HG02798 (cell line): Measurements from ENCODE around the gene SPEN.

Experiments
- ATAC-seq: cut with Tn5 transposase; IDR thresholded peaks from one replicate; pipeline ENCODE4 v1.9.1; 2021; ENCODE audit warnings: mild to moderate bottlenecking; ENCODE audit not compliant: unreplicated experiment, poor library complexity

Gene SPEN

DNA sequence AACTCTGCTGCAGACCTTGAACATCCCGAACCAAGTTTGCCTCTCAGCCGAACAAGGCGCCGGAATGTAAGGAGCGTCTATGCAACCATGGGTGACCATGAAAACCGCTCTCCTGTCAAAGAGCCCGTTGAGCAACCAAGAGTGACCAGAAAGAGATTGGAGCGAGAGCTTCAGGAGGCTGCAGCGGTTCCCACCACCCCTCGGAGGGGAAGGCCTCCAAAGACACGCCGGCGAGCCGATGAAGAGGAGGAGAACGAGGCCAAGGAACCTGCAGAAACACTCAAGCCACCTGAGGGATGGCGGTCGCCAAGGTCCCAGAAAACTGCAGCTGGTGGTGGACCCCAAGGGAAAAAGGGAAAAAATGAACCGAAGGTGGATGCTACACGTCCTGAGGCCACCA is 84.4 kb downstream of the SPEN start:
- ATAC-seq = no peak

DNA sequence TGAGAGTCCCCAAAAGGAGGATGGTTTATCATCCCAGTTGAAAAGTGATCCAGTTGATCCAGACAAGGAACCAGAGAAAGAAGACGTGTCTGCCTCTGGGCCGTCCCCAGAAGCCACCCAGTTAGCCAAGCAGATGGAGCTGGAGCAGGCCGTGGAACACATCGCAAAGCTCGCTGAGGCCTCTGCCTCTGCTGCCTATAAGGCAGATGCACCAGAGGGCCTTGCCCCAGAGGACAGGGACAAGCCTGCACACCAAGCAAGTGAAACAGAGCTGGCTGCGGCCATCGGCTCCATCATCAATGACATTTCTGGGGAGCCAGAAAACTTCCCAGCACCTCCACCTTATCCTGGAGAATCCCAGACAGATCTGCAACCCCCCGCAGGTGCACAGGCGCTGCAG is 85.1 kb downstream of the SPEN start:
- no peak for ATAC-seq

DNA sequence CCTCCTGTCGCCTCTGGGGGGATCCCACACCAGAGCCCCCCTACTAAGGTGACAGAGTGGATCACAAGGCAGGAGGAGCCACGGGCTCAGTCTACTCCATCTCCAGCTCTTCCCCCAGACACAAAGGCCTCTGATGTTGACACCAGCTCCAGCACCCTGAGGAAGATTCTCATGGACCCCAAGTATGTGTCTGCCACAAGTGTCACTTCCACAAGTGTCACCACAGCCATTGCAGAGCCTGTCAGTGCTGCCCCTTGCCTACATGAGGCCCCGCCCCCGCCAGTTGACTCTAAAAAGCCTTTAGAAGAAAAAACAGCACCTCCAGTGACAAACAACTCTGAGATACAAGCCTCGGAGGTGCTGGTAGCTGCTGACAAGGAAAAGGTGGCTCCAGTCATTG is 86.2 kb downstream of the SPEN start:
- ATAC-seq = no peak

DNA sequence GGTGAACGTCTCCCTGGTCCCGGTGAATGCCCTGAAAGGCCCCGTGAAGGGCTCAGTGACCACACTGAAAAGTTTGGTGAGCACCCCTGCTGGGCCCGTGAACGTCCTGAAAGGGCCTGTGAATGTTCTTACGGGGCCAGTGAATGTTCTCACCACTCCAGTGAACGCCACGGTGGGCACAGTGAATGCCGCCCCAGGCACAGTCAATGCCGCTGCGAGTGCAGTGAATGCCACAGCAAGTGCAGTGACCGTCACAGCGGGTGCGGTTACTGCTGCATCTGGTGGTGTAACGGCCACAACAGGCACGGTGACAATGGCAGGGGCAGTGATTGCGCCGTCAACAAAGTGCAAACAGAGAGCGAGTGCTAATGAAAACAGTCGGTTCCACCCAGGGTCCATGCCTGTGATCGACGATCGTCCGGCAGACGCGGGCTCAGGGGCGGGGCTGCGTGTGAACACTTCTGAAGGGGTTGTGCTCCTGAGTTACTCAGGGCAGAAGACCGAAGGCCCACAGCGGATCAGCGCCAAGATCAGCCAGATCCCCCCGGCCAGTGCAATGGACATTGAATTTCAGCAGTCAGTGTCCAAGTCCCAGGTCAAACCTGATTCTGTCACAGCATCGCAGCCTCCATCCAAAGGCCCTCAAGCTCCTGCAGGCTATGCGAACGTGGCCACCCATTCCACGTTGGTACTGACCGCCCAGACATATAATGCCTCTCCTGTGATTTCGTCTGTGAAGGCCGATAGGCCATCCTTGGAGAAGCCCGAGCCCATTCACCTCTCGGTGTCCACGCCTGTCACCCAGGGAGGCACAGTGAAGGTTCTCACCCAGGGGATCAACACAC is 86.9 kb downstream of the SPEN start:
- ATAC-seq = no peak

DNA sequence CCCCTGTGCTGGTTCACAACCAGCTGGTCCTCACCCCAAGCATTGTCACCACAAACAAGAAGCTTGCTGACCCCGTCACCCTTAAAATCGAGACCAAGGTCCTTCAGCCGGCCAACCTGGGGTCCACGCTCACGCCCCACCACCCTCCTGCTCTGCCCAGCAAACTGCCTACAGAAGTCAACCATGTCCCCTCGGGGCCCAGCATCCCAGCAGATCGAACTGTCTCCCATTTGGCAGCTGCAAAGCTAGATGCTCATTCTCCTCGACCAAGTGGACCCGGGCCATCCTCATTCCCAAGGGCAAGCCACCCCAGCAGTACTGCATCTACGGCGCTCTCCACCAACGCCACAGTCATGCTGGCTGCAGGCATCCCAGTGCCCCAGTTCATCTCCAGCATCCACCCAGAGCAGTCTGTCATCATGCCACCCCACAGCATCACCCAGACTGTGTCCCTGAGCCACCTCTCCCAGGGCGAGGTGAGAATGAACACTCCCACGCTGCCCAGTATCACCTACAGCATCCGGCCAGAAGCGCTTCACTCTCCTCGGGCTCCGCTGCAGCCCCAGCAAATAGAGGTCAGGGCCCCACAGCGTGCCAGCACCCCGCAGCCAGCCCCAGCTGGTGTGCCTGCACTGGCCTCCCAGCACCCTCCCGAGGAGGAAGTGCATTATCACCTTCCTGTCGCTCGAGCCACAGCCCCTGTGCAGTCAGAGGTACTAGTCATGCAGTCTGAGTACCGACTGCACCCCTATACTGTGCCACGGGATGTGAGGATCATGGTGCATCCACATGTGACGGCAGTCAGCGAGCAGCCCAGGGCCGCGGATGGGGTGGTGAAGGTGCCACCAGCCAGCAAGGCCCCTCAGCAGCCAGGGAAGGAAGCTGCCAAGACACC is 87.8 kb downstream of the SPEN start:
- ATAC-seq = no peak

DNA sequence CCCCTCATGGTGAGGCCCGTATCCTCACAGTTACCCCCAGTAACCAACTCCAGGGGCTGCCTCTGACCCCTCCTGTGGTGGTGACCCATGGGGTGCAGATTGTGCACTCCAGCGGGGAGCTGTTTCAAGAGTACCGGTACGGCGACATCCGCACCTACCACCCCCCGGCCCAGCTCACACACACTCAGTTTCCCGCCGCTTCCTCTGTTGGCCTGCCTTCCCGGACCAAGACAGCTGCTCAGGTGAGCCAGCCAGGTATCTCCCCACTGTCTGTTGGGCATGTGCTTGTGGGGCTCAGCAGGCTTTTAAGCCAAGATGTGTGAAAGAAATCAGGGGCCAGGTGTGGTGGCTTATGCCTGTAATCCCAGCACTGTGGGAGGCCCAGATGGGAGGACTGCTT is 88.5 kb downstream of the SPEN start:
- ATAC-seq = no peak

DNA sequence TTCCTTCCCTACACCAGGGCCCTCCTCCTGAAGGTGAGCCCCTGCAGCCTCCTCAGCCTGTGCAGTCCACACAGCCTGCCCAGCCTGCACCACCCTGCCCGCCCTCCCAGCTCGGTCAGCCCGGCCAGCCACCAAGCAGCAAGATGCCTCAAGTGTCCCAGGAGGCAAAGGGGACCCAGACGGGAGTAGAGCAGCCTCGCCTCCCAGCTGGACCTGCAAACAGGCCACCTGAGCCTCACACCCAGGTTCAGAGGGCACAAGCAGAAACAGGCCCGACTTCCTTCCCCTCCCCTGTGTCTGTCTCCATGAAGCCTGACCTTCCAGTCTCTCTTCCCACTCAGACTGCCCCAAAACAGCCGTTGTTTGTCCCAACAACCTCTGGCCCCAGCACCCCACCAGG is 89.6 kb downstream of the SPEN start:
- no peak for ATAC-seq

DNA sequence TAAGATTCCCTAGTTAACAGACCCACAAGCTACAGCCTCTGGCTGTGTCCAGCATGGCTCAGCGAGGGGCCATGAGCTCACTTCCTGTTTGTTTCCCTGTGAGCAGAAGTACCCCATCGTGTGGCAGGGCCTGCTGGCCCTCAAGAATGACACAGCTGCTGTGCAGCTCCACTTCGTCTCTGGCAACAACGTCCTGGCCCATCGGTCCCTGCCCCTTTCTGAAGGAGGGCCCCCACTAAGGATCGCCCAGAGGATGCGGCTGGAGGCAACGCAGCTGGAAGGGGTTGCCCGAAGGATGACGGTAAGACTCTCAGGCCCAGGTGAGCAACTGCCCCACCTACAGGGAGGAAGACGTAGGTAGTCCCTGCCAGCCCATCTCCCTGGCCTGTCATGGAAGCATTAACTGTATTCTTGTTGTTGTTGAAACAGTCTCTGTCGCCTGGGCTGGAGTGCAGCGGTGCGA is 90.2 kb downstream of the SPEN start:
- ATAC-seq = no peak

DNA sequence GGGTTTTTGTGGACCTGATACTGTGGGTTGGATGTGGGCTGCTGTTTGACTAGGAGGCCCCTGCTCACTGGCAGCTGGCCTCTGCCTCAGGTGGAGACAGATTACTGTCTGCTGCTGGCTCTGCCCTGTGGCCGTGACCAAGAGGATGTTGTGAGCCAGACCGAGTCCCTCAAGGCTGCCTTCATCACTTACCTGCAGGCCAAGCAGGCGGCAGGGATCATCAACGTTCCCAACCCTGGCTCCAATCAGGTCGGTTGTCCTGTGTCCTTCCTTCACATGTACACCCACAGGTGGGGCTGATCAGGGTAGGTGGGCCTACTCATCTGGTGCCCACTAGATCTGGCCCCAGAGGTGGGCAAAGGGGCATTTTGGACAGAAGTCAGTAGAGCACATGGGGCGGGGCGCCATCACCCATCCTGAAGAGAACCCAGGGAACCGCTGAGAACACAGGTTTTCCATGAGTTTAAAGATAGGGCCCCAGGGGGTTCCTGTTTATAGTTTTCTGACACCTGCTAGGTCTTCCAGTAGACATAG is 91.2 kb downstream of the SPEN start:
- no peak for ATAC-seq

DNA sequence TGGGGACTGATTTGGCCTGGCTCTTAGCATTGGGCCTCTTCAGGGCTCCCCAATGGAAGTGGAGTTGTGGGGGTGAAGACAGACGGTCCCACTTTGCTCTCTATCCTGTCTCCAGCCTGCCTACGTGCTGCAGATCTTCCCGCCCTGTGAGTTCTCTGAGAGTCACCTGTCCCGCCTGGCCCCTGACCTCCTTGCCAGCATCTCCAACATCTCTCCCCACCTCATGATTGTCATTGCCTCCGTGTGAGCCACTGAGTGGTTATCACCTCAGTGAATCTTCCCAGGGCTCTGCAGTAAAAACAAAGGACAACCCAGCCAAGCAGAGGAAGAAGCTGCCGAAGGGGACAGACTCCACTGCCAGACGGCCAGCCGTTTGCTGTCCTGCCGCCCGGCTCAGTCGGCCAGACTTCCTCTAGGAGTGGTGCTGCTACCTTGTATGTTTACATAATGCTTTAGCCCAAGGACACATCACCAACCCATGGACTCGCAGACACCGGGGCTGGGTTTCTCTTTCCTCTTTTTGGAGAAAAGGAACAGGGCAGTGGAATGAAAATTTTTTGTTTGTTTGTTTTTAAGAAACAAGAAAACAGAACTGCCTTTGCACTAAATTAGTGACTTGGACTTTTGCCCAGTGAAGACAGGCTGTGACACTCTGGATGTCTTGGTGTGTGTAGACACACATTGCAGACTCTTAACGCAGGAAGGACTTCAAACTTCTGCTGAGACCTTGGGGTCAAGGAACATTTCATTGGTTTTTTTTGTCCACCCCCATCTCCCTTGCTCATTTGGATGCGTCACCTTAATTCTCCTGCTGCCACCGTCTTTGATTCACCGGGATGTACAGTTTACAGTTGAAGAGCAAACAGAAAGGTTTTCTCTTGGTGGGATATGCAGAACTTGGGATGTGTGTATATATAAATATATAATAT is 91.9 kb downstream of the SPEN start:
- ATAC-seq = no peak

DNA sequence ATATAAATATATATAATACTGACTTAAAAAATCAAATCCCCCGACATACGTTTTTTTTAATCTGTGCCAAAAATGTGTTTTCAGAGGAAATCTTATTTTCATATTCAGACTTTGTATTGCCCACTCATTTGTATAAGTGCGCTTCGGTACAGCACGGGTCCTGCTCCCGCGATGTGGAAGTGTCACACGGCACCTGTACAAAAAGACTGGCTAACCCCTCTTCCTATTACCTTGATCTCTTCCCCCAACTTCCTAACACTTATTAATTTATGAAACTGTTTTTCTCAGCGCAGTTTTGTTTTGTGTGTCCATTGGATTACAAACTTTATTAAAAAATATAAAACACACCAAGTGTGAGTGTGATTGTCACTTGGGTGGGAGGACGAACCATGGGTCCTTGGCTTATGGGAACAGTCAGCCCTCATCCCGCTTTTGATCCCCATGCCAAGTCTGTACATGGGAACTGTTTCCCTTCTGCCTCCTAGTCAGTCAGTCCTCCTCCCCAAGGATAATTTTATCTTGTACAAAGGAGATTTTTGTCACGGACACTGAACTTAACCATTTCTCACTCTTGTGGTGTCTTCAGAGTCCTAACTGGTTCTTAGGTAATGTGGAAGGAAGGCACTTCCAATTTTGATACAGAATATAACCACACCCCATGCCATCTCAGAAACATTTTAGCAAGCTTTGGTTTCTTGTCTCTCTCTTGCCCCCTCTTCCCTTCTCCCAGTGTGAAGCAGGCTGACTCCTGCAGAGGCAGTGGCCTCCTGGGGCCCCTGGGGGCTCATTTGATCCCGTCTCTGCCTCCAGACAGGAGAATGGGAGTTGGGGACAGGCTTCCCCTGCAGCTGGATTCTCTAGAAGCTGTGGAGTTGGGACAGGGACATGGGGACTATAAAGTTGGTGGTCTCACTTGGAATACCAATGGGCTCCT is 92.9 kb downstream of the SPEN start:
- no peak for ATAC-seq

DNA sequence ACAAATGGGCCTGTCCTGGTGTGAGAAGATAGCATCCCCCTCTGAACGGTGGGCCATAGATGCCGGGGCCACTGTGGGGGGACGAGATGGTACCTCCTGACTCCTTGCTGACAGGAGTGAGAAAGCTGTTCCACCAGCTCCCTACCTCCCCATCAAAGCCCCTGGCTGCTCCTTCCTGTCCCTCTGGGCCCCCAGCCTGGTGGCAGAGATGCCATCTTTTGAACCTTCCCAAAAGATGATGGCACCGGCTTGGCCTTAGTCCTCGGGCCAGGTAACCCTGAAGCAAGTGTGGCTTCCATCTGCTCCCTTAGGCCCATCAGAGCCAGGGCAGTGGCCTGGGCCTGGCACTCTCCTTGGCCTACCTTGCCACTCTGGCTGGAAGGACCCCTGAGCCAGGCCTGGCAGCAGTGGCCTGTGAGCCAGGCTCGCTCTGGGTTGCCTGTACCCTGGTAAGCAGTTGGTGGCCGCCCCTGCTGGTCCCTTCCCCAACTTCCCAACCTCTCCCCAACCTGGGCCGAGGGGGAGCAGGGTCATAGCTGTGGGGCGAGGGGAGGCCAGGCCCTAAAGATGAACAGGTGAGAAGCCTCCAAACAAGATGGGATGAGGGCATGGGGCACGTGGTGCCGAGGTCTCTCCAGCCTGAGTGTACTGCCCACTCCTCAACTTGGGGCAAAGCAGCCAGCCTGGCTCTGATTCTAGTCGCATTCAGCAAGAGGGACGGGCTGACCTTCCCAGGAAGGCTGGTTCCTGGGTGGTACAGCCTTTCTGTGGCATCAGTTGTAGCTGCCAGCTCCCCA is 93.7 kb downstream of the SPEN start:
- ATAC-seq = no peak

DNA sequence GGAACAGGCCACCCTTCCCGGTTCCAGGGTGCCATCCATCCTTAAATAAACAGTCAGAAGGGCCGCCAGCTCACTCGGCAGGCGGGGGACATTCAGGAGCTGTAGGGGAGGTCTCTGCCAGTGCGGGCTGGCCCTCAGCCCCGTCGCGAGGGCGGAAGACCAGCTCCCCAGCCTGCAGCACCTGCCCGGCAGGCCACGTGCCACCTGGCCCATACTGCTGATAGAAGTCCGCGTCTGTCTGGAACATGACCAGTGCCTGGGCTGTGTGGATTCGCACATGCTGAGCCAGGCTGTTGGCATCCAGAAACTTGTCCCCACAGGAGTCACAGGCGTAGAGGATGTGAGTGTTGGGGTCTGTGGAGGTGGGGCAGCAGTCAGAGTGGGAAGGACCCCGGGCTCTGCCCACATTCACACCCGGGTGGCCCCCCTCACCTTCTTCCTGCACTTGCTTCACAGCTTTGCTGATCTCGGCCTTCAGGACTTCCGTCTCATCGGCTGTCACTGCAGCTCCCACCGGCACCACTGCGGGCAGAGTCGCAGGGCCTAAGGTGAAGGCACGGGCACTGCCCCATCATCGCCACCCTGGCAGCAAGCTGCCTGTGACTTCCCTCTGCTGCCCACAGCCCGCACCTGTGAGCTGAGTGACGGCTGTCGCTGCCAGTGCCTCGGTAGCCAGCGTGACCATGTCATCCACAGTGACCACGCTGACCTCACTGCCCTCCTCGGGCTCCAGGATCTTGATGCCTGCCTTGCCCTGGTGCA is 94.6 kb downstream of the SPEN start:
- no peak for ATAC-seq

DNA sequence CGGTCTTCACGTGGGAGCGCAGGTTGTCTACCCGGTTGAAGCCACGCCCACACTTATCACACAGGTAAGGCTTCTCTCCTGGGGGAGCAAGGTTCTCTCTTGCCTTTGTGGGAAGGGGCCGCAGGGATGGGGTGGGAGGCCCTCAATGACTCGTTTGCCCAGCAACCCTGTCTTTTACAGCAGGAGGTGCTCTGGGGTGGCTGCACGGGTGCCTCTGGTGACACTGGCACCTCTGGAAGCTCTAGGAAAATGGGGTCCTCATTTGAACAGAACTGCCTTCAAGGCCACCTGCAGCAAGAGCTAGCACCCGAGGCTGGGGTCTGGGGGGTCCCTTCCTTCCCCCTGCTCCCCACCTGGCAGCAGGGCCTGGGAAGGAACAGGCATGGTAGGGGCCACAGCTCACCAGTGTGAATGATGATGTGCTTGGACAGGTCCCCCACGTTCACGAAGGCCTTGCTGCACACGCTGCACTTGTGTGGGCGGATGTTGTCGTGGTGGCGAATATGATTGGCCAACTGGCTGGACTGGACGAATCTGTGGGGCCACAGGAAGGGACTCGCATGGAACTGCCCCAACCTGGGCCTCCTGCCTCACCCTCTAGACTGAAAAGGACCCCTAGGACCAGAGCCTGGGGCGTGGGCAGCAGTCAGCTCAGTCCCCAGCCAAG is 95.3 kb downstream of the SPEN start:
- no peak for ATAC-seq

DNA sequence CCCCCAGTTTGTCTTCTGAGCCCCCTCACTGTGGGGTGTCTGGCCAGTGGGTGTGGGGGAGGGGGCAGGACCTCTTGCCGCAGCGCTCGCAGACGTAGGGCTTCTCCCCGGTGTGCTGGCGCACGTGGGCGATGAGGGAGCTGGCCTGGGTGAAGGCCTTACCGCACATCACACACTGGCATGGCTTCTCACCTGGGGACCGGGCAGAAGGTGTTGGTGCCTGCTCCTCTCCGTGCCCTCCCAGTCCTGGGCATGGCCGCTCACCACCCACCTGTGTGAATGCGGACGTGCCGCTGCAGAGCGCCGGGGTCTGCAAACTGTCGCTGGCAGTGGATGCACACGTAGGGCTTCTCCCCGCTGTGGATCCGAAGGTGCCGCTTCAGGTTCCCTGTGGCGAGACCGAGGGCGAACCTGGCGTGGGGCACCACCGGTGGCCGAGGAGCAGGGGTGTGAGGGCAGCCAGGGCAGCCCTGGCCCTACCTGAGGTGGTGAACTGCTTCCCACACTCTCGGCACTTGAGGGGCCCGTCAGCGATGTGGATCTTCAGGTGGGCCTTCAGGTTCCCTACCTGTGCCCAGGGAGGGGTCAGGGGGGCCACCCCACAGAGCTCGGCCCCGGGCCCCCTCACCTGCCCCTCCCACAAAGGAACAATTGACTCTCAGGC is 96.0 kb downstream of the SPEN start:
- ATAC-seq = no peak

DNA sequence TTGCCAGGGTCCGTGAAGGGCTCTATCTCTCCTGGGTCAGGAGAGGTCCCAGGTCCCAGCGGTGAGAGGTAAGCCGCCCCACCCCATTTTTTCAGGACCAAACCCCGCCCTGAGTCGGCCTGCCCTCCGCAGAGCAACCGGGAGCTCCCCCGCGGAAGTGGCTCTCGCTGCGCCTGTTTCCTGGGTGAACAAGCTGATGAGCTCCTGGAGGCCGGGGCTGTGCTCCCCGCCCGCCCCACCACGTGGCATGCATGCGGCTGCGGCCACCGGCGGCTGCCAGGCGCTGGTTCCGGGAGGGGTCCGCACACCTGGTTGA is 96.4 kb downstream of the SPEN start:
- ATAC-seq = no peak
